Nephron progenitor cell (in vitro differentiated cells): ENCODE data around the gene OR7G1.
"Not testable (repeated sequence)": the region's sequence is repeated elsewhere in the genome, so short reads cannot be mapped to it uniquely, and the experiment has no call there.

Experiments
- DNase-seq: peaks from one replicate; pipeline ENCODE4 v3.0.0; 2021
- H3K27ac Mint-ChIP-seq: 2 replicates; pipeline ENCODE4 v1.8.0; 2021; ENCODE audit warnings: mild to moderate bottlenecking, moderate library complexity, mixed read lengths
- H3K27me3 Mint-ChIP-seq: 2 replicates; pipeline ENCODE4 v1.8.0; 2021; ENCODE audit warnings: mild to moderate bottlenecking, low read depth, mixed read lengths; ENCODE audit not compliant: poor library complexity
- H3K36me3 Mint-ChIP-seq: 2 replicates; pipeline ENCODE4 v1.8.0; 2021; ENCODE audit warnings: low read depth, mixed read lengths
- H3K4me1 Mint-ChIP-seq: 2 replicates; pipeline ENCODE4 v1.8.0; 2021; ENCODE audit warnings: mixed read lengths
- H3K4me3 Mint-ChIP-seq: 2 replicates; pipeline ENCODE4 v1.8.0; 2021; ENCODE audit warnings: mild to moderate bottlenecking, moderate library complexity, mixed read lengths
- H3K9me3 Mint-ChIP-seq: 2 replicates; pipeline ENCODE4 v1.8.0; 2021; ENCODE audit warnings: mild to moderate bottlenecking, moderate library complexity, mixed read lengths
- TF ChIP-seq, protein P1 (sequence below): fragments of 200-600 bp; sonication (generic); IDR thresholded peaks from 2 replicates; pipeline ENCODE4 v1.5.0; 2021; ENCODE audit warnings: antibody characterized with exemption

Gene OR7G1

DNA sequence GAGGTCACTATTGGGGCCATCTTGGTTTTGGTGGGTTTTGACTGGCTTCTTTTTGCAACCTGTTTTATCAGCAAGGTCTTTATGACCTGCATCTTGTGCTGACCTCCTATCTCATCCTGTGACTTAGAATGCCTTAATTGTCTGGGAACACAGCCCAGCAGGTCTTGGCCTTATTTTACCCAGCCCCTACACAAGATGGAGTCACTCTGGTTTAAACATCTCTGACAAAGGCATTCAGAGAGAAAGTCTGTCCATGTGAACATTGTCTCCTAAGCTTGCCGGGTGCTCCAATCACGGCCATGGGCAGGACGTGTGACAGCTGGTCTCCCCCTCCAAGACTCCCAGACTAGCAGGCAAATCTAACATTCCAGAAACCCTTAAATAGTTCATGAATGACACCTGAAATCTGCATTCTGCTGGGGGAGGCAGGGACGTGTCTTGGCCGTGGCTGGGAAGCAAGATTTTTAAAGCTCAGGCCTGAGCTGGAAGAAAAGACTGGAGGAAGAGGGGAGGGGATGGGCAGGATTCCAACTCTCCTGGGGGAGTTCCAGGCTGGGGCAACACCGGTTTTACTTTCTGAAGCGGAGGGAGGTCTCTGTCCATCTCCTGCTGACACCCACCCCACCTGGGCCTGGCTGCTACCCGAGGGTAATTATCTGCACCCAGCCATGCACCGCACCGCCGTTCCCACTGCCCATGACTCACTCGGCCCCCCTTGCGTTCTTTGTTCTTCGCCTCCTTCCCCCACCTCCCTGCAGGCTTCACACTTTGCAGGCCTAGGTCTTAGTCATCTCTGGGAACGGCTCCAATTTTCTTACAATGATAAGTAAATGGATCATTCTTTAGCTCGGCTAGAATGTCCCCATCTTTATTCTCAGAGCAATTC lies 40.3 kb downstream of the OR7G1 start:
- H3K4me1 Mint-ChIP-seq, result peaks cover 44% of the 10 kb centered on the region
- TF ChIP-seq, protein P1, sequence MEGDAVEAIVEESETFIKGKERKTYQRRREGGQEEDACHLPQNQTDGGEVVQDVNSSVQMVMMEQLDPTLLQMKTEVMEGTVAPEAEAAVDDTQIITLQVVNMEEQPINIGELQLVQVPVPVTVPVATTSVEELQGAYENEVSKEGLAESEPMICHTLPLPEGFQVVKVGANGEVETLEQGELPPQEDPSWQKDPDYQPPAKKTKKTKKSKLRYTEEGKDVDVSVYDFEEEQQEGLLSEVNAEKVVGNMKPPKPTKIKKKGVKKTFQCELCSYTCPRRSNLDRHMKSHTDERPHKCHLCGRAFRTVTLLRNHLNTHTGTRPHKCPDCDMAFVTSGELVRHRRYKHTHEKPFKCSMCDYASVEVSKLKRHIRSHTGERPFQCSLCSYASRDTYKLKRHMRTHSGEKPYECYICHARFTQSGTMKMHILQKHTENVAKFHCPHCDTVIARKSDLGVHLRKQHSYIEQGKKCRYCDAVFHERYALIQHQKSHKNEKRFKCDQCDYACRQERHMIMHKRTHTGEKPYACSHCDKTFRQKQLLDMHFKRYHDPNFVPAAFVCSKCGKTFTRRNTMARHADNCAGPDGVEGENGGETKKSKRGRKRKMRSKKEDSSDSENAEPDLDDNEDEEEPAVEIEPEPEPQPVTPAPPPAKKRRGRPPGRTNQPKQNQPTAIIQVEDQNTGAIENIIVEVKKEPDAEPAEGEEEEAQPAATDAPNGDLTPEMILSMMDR, result no peak
- H3K4me3 Mint-ChIP-seq, result no peak overlapping the region
- H3K27me3 Mint-ChIP-seq, result no peaks in the 10 kb centered on the region
- peak overlapping the region; percentile 94 for H3K27ac Mint-ChIP-seq
- H3K36me3 Mint-ChIP-seq, result no peaks in the 10 kb centered on the region
- no peaks in the 10 kb centered on the region for H3K9me3 Mint-ChIP-seq
- DNase-seq, result peak; percentile 20

DNA sequence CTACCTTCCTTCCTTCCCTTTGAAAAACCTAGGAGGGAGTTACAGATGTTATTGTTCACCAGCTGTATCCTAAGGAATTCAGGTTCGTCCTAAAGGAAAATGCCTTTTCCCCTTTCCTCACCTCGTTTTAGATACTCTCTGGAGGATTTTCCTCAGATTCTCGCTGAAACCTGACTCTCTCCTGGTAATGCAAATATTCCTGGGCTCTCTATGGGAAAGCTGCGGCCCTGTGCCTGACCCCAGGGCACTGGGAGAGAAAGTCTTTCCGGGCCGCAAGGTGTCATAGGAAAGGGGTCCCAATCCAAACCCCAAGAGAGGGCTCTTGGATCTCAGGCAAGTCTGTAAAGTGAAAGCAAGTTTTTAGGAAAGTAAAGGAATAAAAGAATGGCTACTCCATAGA lies 41.8 kb downstream of the OR7G1 start:
- TF ChIP-seq, protein P1, result no peak
- no peaks in the 10 kb centered on the region for H3K9me3 Mint-ChIP-seq
- H3K4me1 Mint-ChIP-seq, result peaks cover 40% of the 10 kb centered on the region
- no peak for DNase-seq
- peak overlapping the region; percentile 91 for H3K27ac Mint-ChIP-seq
- no peaks in the 10 kb centered on the region for H3K27me3 Mint-ChIP-seq
- no peak overlapping the region for H3K4me3 Mint-ChIP-seq
- no peaks in the 10 kb centered on the region for H3K36me3 Mint-ChIP-seq

DNA sequence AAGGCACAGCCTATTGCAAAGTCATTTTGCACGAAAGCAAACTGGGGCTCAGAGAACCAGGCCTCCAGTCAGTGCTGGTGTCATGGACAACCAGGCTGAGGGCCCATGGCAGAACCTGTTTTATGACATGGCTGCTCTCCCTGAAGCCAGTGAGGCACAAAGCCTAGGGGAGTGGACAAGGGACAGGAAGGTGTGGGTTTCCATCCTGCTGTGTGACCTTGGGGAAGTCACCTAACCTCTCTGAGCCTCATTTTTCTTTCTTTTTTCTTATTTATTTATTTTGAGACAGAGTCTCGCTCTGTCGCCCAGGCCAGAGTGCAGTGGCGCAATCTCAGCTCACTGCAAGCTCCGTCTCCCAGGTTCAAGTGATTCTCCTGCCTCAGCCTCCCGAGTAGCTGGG lies 43.8 kb downstream of the OR7G1 start:
- DNase-seq, H3K27me3 Mint-ChIP-seq, H3K27ac Mint-ChIP-seq, H3K4me3 Mint-ChIP-seq, H3K36me3 Mint-ChIP-seq, H3K9me3 Mint-ChIP-seq: not testable (repeated sequence)
- peaks cover 25% of the 10 kb centered on the region for H3K4me1 Mint-ChIP-seq

DNA sequence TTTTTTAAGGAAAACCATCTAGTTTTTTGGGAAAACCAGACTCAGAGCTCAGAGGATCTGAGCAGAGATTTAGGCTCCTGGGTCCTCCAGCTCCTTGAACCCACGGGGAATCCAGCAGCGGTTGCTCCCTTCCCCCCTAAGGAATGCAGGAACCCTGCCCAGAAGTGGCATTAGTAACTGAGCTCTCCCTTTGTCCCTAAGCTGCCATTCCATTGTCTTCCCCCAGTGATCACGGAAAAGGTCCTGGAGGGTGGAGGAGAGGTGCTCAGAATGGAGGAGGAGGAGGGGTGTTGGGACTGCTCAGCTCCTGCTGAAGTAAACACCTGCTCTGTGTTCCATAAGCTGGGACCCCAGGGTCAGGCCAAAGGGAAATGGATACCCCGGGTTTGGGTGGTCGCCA lies 45.5 kb downstream of the OR7G1 start:
- no peak for DNase-seq
- TF ChIP-seq, protein P1, result no peak
- H3K27me3 Mint-ChIP-seq, result no peaks in the 10 kb centered on the region
- H3K36me3 Mint-ChIP-seq, result no peaks in the 10 kb centered on the region
- H3K4me1 Mint-ChIP-seq, result peaks cover 14% of the 10 kb centered on the region
- H3K27ac Mint-ChIP-seq, result no peak overlapping the region
- no peak overlapping the region for H3K4me3 Mint-ChIP-seq
- no peaks in the 10 kb centered on the region for H3K9me3 Mint-ChIP-seq

DNA sequence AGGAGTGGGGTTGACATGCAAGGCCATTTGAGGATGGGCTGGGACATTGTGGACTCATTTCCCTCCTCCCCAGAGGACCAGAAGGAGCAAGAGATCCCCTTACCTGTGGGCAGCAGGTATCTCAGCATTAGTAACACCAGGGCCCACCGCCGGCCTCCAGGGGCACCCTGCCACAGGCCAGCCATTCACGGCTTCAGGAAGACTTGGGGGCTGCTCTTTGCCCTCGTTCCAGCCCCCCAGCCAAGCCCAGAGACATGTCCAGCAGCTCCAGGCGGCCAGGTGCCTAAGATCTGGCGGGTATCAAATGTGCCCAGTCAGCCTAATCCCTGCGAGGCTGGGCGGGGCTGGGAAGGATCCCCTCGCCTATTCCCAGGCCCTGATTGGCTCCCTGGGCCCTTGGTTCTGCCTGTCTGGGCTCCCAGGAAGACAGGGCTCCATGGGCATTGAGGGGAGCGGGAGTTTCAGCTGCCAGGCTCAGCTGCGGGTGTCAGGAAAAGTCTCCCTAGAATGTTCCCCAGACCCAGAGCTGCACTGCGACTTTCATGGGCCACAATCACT lies 50.0 kb downstream of the OR7G1 start:
- TF ChIP-seq, protein P1, result no peak
- peaks cover 19% of the 10 kb centered on the region for H3K4me1 Mint-ChIP-seq
- peak overlapping the region; percentile 45 for H3K27ac Mint-ChIP-seq
- H3K9me3 Mint-ChIP-seq, result no peaks in the 10 kb centered on the region
- no peaks in the 10 kb centered on the region for H3K36me3 Mint-ChIP-seq
- peaks cover 5% of the 10 kb centered on the region for H3K27me3 Mint-ChIP-seq
- no peak overlapping the region for H3K4me3 Mint-ChIP-seq
- DNase-seq, result no peak
